DND-41 (cell line): ENCODE data around the gene TSPAN3.
A peak's percentile ranks its signal among the peaks of the same experiment; 100 is the strongest.

Experiments
- ATAC-seq: fragments of 200-7000 bp; cut with Tn5 transposase; 3 replicates; pipeline ENCODE4 v1.9.1; 2021; ENCODE audit warnings: low read depth; ENCODE audit not compliant: insufficient read depth
- DNase-seq: peaks from one replicate; pipeline ENCODE4 v3.0.0-alpha.2; 2020
- H2AFZ ChIP-seq: 2 replicates; pipeline ENCODE4 v1.6.0; 2012; ENCODE audit warnings: low read depth, low read length
- H3K27ac ChIP-seq: 2 replicates; pipeline ENCODE4 v1.5.1; 2012; ENCODE audit warnings: low read length, inconsistent platforms
- H3K27me3 ChIP-seq: fragments of 200-600 bp; sonication (generic); 2 replicates; pipeline ENCODE4 v1.6.0; 2012; ENCODE audit warnings: low read length, mild to moderate bottlenecking, inconsistent platforms; ENCODE audit not compliant: insufficient read depth, poor library complexity
- H3K36me3 ChIP-seq: 2 replicates; pipeline ENCODE4 v1.5.1; 2012; ENCODE audit warnings: low read length, inconsistent platforms; ENCODE audit not compliant: insufficient read depth
- H3K4me1 ChIP-seq: 2 replicates; pipeline ENCODE4 v1.5.1; 2012; ENCODE audit warnings: mild to moderate bottlenecking, low read length; ENCODE audit not compliant: insufficient read depth
- H3K4me2 ChIP-seq: 2 replicates; pipeline ENCODE4 v1.6.0; 2012; ENCODE audit warnings: mild to moderate bottlenecking, moderate library complexity, low read length, inconsistent platforms; ENCODE audit not compliant: insufficient read depth
- H3K4me3 ChIP-seq, 2 experiments: fragments of 200-600 bp in 1 of 2; shearing (Covaris generic) in 1 of 2; 2 replicates each; pipeline ENCODE4 v1.5.1; 2012 to 2016; ENCODE audit warnings: inconsistent platforms in 2 of 2, low read length in 2 of 2, mild to moderate bottlenecking in 2 of 2, low read depth in 1 of 2, moderate library complexity in 1 of 2
- H3K79me2 ChIP-seq: 2 replicates; pipeline ENCODE4 v1.6.0; 2012; ENCODE audit warnings: low read length, inconsistent platforms; ENCODE audit not compliant: insufficient read depth
- H3K9ac ChIP-seq: 2 replicates; pipeline ENCODE4 v1.6.0; 2012; ENCODE audit warnings: low read depth, mild to moderate bottlenecking, inconsistent platforms, low read length, moderate library complexity
- H3K9me3 ChIP-seq: 2 replicates; pipeline ENCODE4 v1.5.1; 2012; ENCODE audit warnings: low read length, moderate library complexity, mild to moderate bottlenecking, inconsistent platforms; ENCODE audit not compliant: insufficient read depth, severe bottlenecking
- H4K20me1 ChIP-seq: 2 replicates; pipeline ENCODE4 v1.6.0; 2012; ENCODE audit warnings: low read length; ENCODE audit not compliant: insufficient read depth
- EZH2 ChIP-seq: IDR thresholded peaks from 3 replicates; pipeline ENCODE4 v1.6.1; 2012; ENCODE audit warnings: borderline replicate concordance, low read depth, mild to moderate bottlenecking, moderate library complexity, low read length, inconsistent platforms; ENCODE audit not compliant: severe bottlenecking
- TF ChIP-seq, protein P1 (sequence below): IDR thresholded peaks from 2 replicates; pipeline ENCODE4 v1.5.1; 2012; ENCODE audit warnings: borderline replicate concordance, low read length, moderate library complexity, mild to moderate bottlenecking; ENCODE audit not compliant: poor library complexity, severe bottlenecking; ENCODE audit errors: extremely low read depth

TSPAN3 gene

DNA sequence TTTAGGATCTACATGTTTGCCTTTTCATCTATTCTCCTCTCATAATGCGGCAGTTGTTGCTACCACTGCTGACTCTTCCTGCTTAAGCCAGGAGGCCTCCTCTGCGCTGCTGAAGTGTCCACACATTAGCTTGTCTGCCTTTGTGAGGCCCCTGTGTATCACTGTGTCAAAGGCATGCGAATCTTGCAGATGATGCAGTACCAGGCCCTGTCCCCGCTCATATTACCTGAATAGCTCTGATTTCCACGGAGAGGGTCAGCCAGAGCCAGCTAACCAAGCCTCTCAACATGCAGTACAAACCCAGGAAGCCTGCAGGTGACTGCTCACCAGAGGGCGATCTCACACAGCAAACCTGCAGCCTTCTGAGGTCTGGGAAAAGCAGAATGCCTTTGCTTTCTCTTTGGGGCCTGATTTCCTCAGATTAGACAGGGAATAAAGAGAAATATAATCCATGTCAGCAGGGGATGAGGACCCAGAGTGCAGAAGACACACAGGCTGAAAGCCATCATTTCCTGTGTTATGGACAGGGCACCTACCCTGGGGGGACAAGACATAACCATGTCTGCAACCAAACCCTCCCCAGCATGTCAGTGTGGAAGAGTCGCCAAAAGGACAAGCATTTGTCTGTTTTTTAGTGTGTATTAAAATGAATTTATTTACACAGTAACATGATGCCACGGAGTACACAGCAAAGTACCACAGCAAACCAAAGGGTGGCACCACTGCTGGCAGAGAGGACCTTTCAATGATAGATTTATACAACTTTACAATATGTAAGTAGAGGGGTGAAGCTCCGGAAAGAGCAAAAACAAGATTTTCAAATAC is 36.8 kb upstream of the TSPAN3 start:
- no peak overlapping the region for H2AFZ ChIP-seq
- H3K9ac ChIP-seq: no peak overlapping the region
- H3K36me3 ChIP-seq: 0 out of 2 replicates have a peak, but pooled peaks cover 3% of the 10 kb centered on the region
- no peaks in the 10 kb centered on the region for H3K27me3 ChIP-seq
- H3K4me3 ChIP-seq: no peak overlapping the region
- H3K4me1 ChIP-seq: no peaks in the 10 kb centered on the region
- peak; percentile 75 for ATAC-seq
- TF ChIP-seq, protein P1, sequence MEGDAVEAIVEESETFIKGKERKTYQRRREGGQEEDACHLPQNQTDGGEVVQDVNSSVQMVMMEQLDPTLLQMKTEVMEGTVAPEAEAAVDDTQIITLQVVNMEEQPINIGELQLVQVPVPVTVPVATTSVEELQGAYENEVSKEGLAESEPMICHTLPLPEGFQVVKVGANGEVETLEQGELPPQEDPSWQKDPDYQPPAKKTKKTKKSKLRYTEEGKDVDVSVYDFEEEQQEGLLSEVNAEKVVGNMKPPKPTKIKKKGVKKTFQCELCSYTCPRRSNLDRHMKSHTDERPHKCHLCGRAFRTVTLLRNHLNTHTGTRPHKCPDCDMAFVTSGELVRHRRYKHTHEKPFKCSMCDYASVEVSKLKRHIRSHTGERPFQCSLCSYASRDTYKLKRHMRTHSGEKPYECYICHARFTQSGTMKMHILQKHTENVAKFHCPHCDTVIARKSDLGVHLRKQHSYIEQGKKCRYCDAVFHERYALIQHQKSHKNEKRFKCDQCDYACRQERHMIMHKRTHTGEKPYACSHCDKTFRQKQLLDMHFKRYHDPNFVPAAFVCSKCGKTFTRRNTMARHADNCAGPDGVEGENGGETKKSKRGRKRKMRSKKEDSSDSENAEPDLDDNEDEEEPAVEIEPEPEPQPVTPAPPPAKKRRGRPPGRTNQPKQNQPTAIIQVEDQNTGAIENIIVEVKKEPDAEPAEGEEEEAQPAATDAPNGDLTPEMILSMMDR: peak; percentile 77
- no peak for TF ChIP-seq EZH2
- H3K27ac ChIP-seq: no peak overlapping the region
- H3K4me2 ChIP-seq: no peak overlapping the region
- peak; percentile 53 for DNase-seq
- no peaks in the 10 kb centered on the region for H3K79me2 ChIP-seq
- no peaks in the 10 kb centered on the region for H3K9me3 ChIP-seq
- H4K20me1 ChIP-seq: no peaks in the 10 kb centered on the region

DNA sequence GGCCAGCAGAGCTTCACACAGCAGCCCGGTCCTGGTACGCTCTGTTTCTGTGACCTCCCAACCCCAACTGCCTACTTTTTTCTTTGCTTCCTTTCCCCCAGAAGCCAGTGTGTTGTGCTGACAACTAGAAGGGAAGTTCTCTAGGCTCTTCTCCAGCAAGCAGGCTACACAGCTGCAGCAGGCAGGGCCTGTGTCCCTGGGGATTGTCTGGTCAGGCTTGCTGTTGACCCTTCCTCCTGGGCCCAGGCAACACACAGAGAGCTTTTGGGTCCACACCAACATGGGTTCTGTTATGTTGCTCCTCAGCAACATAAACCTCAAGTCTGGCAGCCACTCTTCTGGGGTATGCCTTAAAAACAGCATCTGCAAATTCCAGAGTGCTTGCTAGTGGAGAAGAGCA is 36.2 kb upstream of the TSPAN3 start:
- Histone ChIP-seq H4K20me1 (no peaks in the 10 kb centered on the region), H3K36me3 (0 out of 2 replicates have a peak, but pooled peaks cover 3% of the 10 kb centered on the region), H3K27me3 (no peaks in the 10 kb centered on the region), H3K9ac (no peak overlapping the region), H3K79me2 (no peaks in the 10 kb centered on the region), H3K9me3 (no peaks in the 10 kb centered on the region), H3K27ac (no peak overlapping the region), H3K4me2 (no peak overlapping the region), H3K4me3 (no peak overlapping the region), H2AFZ (no peak overlapping the region), H3K4me1 (no peaks in the 10 kb centered on the region)
- ATAC-seq (no peak), DNase-seq (no peak)
- TF ChIP-seq, protein P1: no peak
- no peak for TF ChIP-seq EZH2

DNA sequence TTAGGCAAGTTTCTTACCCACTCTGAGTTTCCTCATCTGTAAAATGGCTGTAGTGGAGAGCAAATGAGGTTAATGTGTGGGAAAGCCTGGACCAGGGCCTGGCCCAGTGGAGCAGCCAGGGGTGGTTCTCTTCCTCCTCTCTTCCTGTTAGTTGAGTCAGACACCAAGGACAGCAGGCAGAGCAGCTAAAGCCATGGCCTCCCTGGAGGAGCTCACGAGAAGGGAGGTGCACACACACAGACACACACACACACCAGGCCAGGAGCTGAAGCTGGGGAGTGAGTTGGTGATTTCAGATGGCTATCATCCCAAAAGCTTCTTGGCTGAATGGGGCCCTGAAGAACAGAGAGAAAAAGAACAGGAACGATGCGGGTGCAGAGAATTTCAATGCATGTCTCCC is 33.2 kb upstream of the TSPAN3 start:
- no peak overlapping the region for H2AFZ ChIP-seq
- H3K79me2 ChIP-seq: no peaks in the 10 kb centered on the region
- no peaks in the 10 kb centered on the region for H3K9me3 ChIP-seq
- no peak overlapping the region for H3K27ac ChIP-seq
- ATAC-seq (no peak), DNase-seq (no peak)
- H3K4me3 ChIP-seq: no peak overlapping the region
- no peaks in the 10 kb centered on the region for H3K27me3 ChIP-seq
- no peaks in the 10 kb centered on the region for H4K20me1 ChIP-seq
- H3K36me3 ChIP-seq: no peaks in the 10 kb centered on the region
- TF ChIP-seq, protein P1: no peak
- TF ChIP-seq EZH2: no peak
- no peak overlapping the region for H3K4me2 ChIP-seq
- H3K4me1 ChIP-seq: no peaks in the 10 kb centered on the region
- H3K9ac ChIP-seq: no peak overlapping the region
